GM18519 (cell line): ENCODE measurements around the gene DNAJC16.
"Not testable (repeated sequence)": the region's sequence is repeated elsewhere in the genome, so short reads cannot be mapped to it uniquely, and the experiment has no call there.

Source experiments
- ATAC-seq: cut with Tn5 transposase; IDR thresholded peaks from one replicate; pipeline ENCODE4 v1.9.1; 2021; ENCODE audit warnings: mild to moderate bottlenecking, moderate library complexity; ENCODE audit not compliant: unreplicated experiment, low FRiP score

Gene DNAJC16

GRCh38 chr1:15526490-15527339 lies at the start of gene DNAJC16:
TSS of gene DNAJC16 (plus strand) at chr1:15526848. CDS start at chr1:15529106, 2,258 bp downstream.
- peak; percentile 43 for ATAC-seq

DNA sequence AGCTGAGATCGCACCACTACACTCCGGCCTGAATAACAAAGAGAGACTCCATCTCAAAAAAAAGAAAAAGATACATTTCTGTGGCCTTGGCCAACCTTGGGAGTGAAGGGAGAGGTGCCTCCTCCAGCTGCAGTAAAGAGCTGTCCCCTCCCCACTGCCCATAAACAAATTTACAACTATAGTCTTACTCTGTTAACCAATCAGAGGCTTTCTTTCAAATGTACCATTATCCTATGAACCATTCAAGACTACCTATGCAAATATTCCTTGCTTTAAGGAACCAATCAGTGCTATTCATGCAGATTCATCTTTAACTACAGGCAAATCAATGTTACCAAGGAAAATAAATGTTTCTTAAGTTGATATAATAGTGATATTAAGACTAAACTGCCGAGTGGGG lies 49.7 kb upstream of the DNAJC16 start:
- ATAC-seq: no peak

- no peak for ATAC-seq
Observed at GRCh38 chr1:15477646-15478212, 48.9 kb upstream of the DNAJC16 start.

- no peak for ATAC-seq
Observed at GRCh38 chr1:15479654-15480347, 46.8 kb upstream of the DNAJC16 start.

DNA sequence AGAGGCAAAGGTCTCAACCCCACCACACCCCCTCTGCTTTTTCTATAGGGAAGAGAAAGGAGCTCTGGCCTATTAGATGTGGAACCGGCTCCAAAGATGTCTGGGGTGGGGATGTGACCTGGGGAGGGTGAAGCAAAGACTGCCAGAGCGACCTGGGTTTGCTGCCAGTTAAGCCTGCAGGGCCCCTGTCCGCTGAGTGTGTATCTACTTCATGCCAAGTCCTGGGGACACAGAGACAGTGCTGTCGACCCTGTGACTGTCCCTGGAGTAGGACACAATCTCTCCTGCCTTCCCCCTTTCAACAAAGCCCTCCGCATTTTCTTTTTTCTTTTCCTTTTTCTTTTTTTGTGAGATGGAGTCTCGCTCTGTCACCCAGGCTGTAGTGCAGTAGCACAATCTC lies 44.2 kb upstream of the DNAJC16 start:
- not testable (repeated sequence) for ATAC-seq

- not testable (repeated sequence) for ATAC-seq
Observed at GRCh38 chr1:15482983-15483543, 43.6 kb upstream of the DNAJC16 start.

GRCh38 chr1:15483971-15484370 lies 42.7 kb upstream of the DNAJC16 start:
- ATAC-seq: no peak

- not testable (repeated sequence) for ATAC-seq
Observed at GRCh38 chr1:15484443-15484842, 42.2 kb upstream of the DNAJC16 start.

- no peak for ATAC-seq
Observed at GRCh38 chr1:15485636-15486035, 41.0 kb upstream of the DNAJC16 start.

- not testable (repeated sequence) for ATAC-seq
Observed at GRCh38 chr1:15486844-15487610, 39.6 kb upstream of the DNAJC16 start.

GRCh38 chr1:15488371-15488770 lies 38.3 kb upstream of the DNAJC16 start:
- no peak for ATAC-seq

DNA sequence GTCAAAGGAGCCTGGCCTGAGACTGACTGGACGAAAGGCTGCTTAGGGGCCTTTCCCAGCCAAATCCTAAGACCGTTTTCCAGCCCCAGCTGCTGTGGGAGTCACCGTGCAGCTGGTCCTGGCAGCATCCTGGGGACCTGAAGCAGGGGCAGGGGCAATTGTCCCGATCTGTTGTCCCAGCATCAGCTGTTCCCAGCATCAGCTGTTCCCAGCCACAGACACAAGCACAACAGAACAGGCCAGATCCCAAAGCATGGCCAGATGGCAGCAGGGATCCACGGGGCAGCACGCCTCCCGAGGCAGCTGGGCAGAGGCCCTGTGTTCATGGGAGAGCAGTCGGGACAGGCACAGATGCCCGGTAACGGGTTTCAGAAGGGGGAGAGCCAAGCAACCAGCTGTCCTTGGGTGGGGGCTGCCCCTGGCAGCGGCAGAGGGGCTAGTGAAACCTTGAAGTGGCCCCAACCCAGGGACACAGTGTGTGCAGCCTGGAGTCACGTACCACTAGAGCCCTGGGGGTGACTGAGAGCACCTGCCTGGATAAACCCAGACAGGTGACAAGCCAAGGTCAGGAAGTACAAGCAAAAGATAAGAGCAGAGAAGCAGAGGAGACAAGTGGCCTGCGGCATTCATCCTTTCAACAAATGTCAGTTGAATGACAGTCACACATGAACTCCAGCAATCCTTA lies 37.5 kb upstream of the DNAJC16 start:
- ATAC-seq: no peak

- ATAC-seq: not testable (repeated sequence)
Observed at GRCh38 chr1:15491010-15491409, 35.6 kb upstream of the DNAJC16 start.

GRCh38 chr1:15492596-15492995 lies 34.1 kb upstream of the DNAJC16 start:
- ATAC-seq: no peak

DNA sequence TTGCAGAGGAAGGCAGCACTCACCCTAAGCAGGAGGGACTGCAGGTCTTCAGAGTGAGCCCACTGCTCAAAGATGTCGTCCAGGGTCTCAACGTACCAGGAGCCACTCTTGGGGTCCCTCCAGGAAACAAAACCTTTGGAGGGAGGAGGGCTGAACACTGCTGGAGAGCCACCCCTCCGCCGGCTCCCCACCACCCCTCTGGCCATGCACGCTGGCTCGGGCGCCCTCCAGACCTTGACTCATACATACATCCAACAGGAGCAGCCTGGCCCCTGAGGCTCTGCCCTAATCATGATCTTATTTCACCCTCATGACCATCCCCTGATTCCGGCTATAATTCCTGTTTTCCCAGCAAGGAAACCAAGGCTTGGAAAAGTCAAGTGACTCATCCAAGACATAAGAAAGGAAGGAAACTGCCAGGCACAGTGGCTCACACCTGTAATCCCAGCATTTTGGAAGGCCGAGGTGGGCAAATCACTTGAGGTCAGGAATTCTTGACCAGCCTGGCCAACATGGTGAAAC lies 32.7 kb upstream of the DNAJC16 start:
- no peak for ATAC-seq

GRCh38 chr1:15500184-15501178 lies 26.2 kb upstream of the DNAJC16 start:
- ATAC-seq: no peak

GRCh38 chr1:15501208-15502032 lies 25.2 kb upstream of the DNAJC16 start:
- no peak for ATAC-seq
